Lower leg skin (tissue), 4 donors: Measurements from ENCODE around the gene DMXL2. TPM values are rescaled to one million over a fixed set of nuclear protein-coding genes. Genes with fewer than 3 reads are reported as not detected.

Experiments
- DNase-seq, 2 donors: peaks; one replicate each; pipeline ENCODE4 v3.0.0-alpha.2; 2019; ENCODE audit warnings: low spot score in 2 of 2
- H3K4me3 ChIP-seq: fragments of 200-600 bp; sonication (generic); 2 replicates; pipeline ENCODE4 v1.5.1; 2017; ENCODE audit warnings: mild to moderate bottlenecking, low read depth; ENCODE audit not compliant: poor library complexity, severe bottlenecking
- CTCF ChIP-seq, 3 donors: fragments of 450-650 bp; IDR thresholded peaks; one replicate each; pipeline ENCODE4 v1.5.1; 2016; ENCODE audit warnings: antibody characterized with exemption in 3 of 3, mild to moderate bottlenecking in 3 of 3, moderate library complexity in 2 of 3
- POLR2A ChIP-seq, 2 donors: fragments of 450-650 bp; IDR thresholded peaks; one replicate each; pipeline ENCODE4 v1.6.1; 2016 to 2017; ENCODE audit warnings: antibody characterized with exemption in 2 of 2, mild to moderate bottlenecking in 1 of 2, moderate library complexity in 1 of 2
- WGBS, 2 donors: methylation state at CpG; one replicate each; pipeline ENCODE4 v1.1.5; 2018; 5-methylcytosine and 5-hydroxymethylcytosine counted together
- intact Hi-C: fragments of 100-400 bp; cut with DNase I; formaldehyde crosslinking; loops from one replicate; pipeline ENCODE4 v1.15.0; 2023; ENCODE audit warnings: low total_unique reads
- total RNA-seq, 4 donors: library from RNA; depleted of rRNA; stranded (reverse); fragments of >200 nt; gene quantifications; one replicate each; pipeline ENCODE4 v1.1.0, GENCODE V29; 2016

Gene DMXL2
- total RNA-seq, 4 donors from 2014 or later: 4.0 to 10.5 (median 6.6) TPM

GRCh38 chr15:51497806-51498205, 124.8 kb downstream of the DMXL2 start:
- intact Hi-C loops: no loop called here
- H3K4me3 ChIP-seq: no peak overlapping the region
- WGBS, 2 donors: 92 to 97% methylated on average over 3 of the region's 3 CpGs
- TF ChIP-seq CTCF (IDR thresholded peaks at IDR 0.05) (no peak), POLR2A (IDR thresholded peaks at IDR 0.05) (no peak)
- DNase-seq: no peak

DNA sequence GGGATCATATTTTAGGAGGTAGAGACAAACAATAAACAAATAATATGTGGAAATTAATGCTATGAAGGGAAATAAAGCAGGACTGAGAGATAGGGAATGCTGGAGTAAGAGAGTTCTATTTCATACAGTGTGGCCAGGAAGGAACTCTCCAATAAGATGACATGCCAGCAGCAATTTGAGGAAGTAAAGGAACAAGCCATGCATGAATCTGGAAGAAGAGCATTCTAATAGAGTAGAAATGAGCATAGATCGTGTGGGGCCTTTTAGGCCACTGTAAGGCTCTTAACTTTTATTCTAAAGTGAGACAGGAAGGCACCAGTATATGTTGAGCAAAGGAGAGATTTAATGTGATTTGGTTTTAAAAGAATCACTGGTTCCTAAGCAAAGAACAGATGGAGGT, 126.3 kb downstream of the DMXL2 start:
- TF ChIP-seq CTCF (IDR thresholded peaks at IDR 0.05) (no peak), POLR2A (IDR thresholded peaks at IDR 0.05) (no peak)
- H3K4me3 ChIP-seq: no peak overlapping the region
- intact Hi-C loops: no loop called here
- 78 to 89% methylated on average over 1 of the region's 1 CpG for WGBS, 2 donors
- no peak for DNase-seq

DNA sequence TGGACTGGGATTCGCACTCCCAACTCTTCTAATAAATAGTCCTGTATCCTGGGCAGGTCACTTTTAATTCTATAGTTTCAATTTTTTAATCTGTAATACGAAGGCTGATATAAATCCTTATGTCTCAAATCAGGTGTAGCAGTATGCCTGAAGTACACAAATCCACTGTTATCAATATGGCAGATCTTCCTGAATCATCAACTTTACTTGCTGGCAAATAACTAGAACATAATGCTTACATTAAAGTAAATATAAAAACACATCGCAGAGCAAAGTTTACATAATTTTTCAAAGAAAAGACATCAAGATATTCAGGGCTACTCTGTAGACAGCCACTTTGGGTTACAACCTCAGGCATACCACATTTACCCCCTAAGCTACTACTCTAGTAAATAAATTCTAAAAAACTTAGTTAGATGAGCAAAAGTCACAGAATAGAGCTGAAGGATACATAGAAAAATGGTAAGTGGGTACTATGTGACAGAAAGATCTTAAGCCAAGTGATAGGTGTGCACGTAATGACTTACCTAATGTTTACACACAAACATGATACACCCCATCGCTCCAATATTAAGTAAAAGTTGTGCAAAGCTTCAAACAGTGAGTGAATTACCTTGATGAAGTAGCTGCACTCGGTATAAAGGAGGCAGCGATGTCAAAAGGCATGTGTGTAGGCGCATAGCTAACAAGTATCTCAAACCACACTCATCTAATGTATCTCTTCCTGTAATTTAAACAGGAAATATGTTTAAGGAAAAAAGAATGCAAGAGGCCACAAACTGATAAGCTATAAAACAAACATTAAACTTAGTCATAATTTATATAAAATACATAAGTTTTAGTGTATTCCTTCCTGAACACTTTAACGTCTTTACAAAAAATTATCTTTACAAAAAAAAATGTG, 127.9 kb downstream of the DMXL2 start:
- H3K4me3 ChIP-seq: no peak overlapping the region
- DNase-seq: no peak
- TF ChIP-seq POLR2A (IDR thresholded peaks at IDR 0.05): no peak
- no peak for TF ChIP-seq CTCF (IDR thresholded peaks at IDR 0.05)
- intact Hi-C loops: no loop called here
- 88 to 90% methylated on average over 9 of the region's 9 CpGs for WGBS, 2 donors

DNA sequence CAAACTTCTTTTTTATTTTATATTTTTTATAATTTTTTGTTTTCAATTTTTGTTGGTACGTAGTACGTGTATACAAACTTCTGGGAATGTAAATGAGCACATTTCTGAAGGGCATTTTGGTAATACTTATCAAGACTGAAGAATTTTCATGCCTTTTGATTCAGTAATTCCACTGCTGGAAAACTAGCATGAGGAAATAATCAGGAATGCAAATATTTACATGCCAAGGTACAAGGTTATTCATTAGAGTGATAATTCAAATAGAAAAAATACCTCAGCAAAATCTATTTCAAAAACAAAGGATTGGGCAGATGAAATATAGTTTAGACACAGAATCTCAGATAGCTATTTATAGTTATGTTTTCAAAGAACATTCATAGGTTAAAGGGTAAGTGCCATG, 128.7 kb downstream of the DMXL2 start:
- intact Hi-C loops: no loop called here
- 96 to 97% methylated on average over 2 of the region's 2 CpGs for WGBS, 2 donors
- no peak overlapping the region for H3K4me3 ChIP-seq
- no peak for DNase-seq
- TF ChIP-seq CTCF (IDR thresholded peaks at IDR 0.05): no peak
- TF ChIP-seq POLR2A (IDR thresholded peaks at IDR 0.05): no peak

- intact Hi-C loops: no loop called here
- H3K4me3 ChIP-seq: no peak overlapping the region
- 93% methylated on average over 4 of the region's 4 CpGs for WGBS, 2 donors
- DNase-seq: no peak
- TF ChIP-seq POLR2A (IDR thresholded peaks at IDR 0.05) (no peak), CTCF (IDR thresholded peaks at IDR 0.05) (no peak)
These were observed 130.0 kb downstream of the DMXL2 start for GRCh38 chr15:51492528-51492927.
